H1 (cell line): ENCODE measurements around the gene CCDC88A. TPM values are rescaled to one million over a fixed set of nuclear protein-coding genes. Genes with fewer than 3 reads are reported as not detected.

Experiments used
- CTCF ChIA-PET: fragments of 300-600 bp; sonication (Branson Sonifier 250); formaldehyde crosslinking; loops from one replicate; lab custom pipeline; 2021; ENCODE audit not compliant: partially characterized antibody; lab: Charles Lee
- POLR2A ChIA-PET: fragments of 300-600 bp; sonication (Branson Sonifier 250); formaldehyde crosslinking; loops from one replicate; lab custom pipeline; 2021; ENCODE audit warnings: inconsistent platforms; ENCODE audit not compliant: partially characterized antibody; lab: Charles Lee
- DNase-seq, 2 experiments: peaks; one replicate each; pipeline versions ENCODE4 v3.0.0 to v3.0.0-alpha.2; 2010 to 2022; ENCODE audit warnings: low spot score in 2 of 2, low read depth in 1 of 2, mixed read lengths in 1 of 2
- FAIRE-seq: peaks from 2 replicates; lab custom pipeline; 2011; peaks lifted over from hg19 to GRCh38; lab: Jason Lieb, UNC
- H2AFZ ChIP-seq: 2 replicates; pipeline ENCODE4 v1.8.1; 2012; ENCODE audit warnings: low read length, inconsistent platforms
- H2AK5ac ChIP-seq: 2 replicates; pipeline ENCODE4 v1.6.1; 2013; ENCODE audit warnings: low read depth, low read length
- H2BK120ac ChIP-seq: replicated peaks from 2 replicates; pipeline ENCODE3; 2013; ENCODE audit warnings: low read depth, low read length, inconsistent platforms
- H2BK12ac ChIP-seq: 2 replicates; pipeline ENCODE4 v1.6.1; 2013; ENCODE audit warnings: low read depth, low read length
- H2BK15ac ChIP-seq: 2 replicates; pipeline ENCODE4 v1.6.1; 2013; ENCODE audit warnings: low read length
- H2BK20ac ChIP-seq: 2 replicates; pipeline ENCODE4 v1.6.1; 2013; ENCODE audit warnings: low read length
- H2BK5ac ChIP-seq: 2 replicates; pipeline ENCODE4 v1.6.1; 2013; ENCODE audit warnings: low read depth, low read length
- H3K14ac ChIP-seq: 2 replicates; pipeline ENCODE4 v1.6.1; 2013; ENCODE audit warnings: inconsistent platforms; ENCODE audit not compliant: insufficient read length
- H3K18ac ChIP-seq: 2 replicates; pipeline ENCODE4 v1.6.1; 2013; ENCODE audit warnings: low read length; ENCODE audit errors: extremely low read depth
- H3K23ac ChIP-seq: 2 replicates; pipeline ENCODE4 v1.6.1; 2013; ENCODE audit warnings: inconsistent platforms; ENCODE audit not compliant: insufficient read length
- H3K23me2 ChIP-seq: 2 replicates; pipeline ENCODE4 v1.6.1; 2013; ENCODE audit warnings: low read depth, low read length
- H3K27ac ChIP-seq: 2 replicates; pipeline ENCODE4 v1.6.1; 2011; ENCODE audit warnings: low read depth, low read length, inconsistent platforms
- H3K27me3 ChIP-seq, 4 experiments: replicated peaks in 1 of 4; 1 replicate in 1 of 4; 2 replicates in 3 of 4; pipeline versions ENCODE4 v1.6.1 to v1.8.1; 2011 to 2013; ENCODE audit warnings: low read length in 3 of 4, mild to moderate bottlenecking in 3 of 4, inconsistent platforms in 2 of 4, mixed read lengths in 2 of 4, moderate library complexity in 1 of 4; ENCODE audit not compliant: control insufficient read depth in 3 of 4, insufficient read depth in 3 of 4; ENCODE audit errors: extremely low read depth in 1 of 4
- H3K36me3 ChIP-seq, 4 experiments: 2 replicates each; pipeline versions ENCODE4 v1.6.1 to v1.8.1; 2011 to 2013; ENCODE audit warnings: mild to moderate bottlenecking in 4 of 4, low read length in 3 of 4, moderate library complexity in 2 of 4, control low read depth in 1 of 4, inconsistent platforms in 1 of 4; ENCODE audit not compliant: insufficient read depth in 4 of 4, control insufficient read depth in 2 of 4
- H3K4ac ChIP-seq: replicated peaks from 2 replicates; pipeline ENCODE3; 2013; ENCODE audit warnings: low read length, low read depth, mixed read lengths, inconsistent platforms; ENCODE audit not compliant: insufficient read length
- H3K4me1 ChIP-seq, 4 experiments: replicated peaks in 1 of 4; 1 replicate in 1 of 4; 2 replicates in 3 of 4; pipeline versions ENCODE4 v1.6.1 to v1.8.1; 2011 to 2013; ENCODE audit warnings: low read length in 3 of 4, inconsistent platforms in 2 of 4, mixed read lengths in 1 of 4; ENCODE audit not compliant: insufficient read depth in 4 of 4, control insufficient read depth in 3 of 4
- H3K4me2 ChIP-seq, 2 experiments: 2 replicates each; pipeline versions ENCODE4 v1.6.1 to v1.8.1; 2011 to 2013; ENCODE audit warnings: low read depth in 2 of 2, low read length in 2 of 2, control low read depth in 1 of 2, inconsistent platforms in 1 of 2, mild to moderate bottlenecking in 1 of 2; ENCODE audit not compliant: insufficient read depth in 1 of 2
- H3K4me3 ChIP-seq, 4 experiments: fragments of 200-600, 300-600 bp in 1 of 4; sonication (generic), shearing (Covaris generic), sonication (Bioruptor Twin) in 1 of 4; 2 replicates each; pipeline versions ENCODE4 v1.5.1 to v1.8.1; 2011 to 2016; ENCODE audit warnings: low read length in 4 of 4, low read depth in 3 of 4, control low read depth in 2 of 4, inconsistent platforms in 2 of 4, mild to moderate bottlenecking in 2 of 4, mixed read lengths in 1 of 4, moderate library complexity in 1 of 4; ENCODE audit not compliant: insufficient read depth in 2 of 4; ENCODE audit errors: extremely low read depth in 1 of 4
- H3K56ac ChIP-seq: replicated peaks from 2 replicates; pipeline ENCODE3; 2013; ENCODE audit warnings: low read depth, mild to moderate bottlenecking, mixed read lengths, low read length, inconsistent platforms; ENCODE audit not compliant: insufficient read length
- H3K79me1 ChIP-seq: 2 replicates; pipeline ENCODE4 v1.6.1; 2013; ENCODE audit warnings: low read depth, low read length, control low read depth
- H3K79me2 ChIP-seq, 2 experiments: 2 replicates each; pipeline versions ENCODE4 v1.6.1 to v1.8.1; 2012 to 2013; ENCODE audit warnings: low read length in 2 of 2, mild to moderate bottlenecking in 2 of 2, inconsistent platforms in 1 of 2; ENCODE audit not compliant: insufficient read depth in 2 of 2, control insufficient read depth in 1 of 2
- H3K9ac ChIP-seq, 4 experiments: replicated peaks in 1 of 4; 1 replicate in 1 of 4; 2 replicates in 3 of 4; pipeline versions ENCODE4 v1.6.1 to v1.8.1; 2011 to 2013; ENCODE audit warnings: low read depth in 3 of 4, low read length in 3 of 4, control low read depth in 2 of 4, mild to moderate bottlenecking in 2 of 4, moderate library complexity in 2 of 4, inconsistent platforms in 1 of 4; ENCODE audit errors: extremely low read depth in 1 of 4
- H3K9me3 ChIP-seq, 2 experiments: 2 replicates each; pipeline versions ENCODE4 v1.6.1 to v1.8.1; 2012 to 2013; ENCODE audit warnings: mild to moderate bottlenecking in 2 of 2, moderate library complexity in 2 of 2, control low read depth in 1 of 2, inconsistent platforms in 1 of 2, low read depth in 1 of 2, low read length in 1 of 2, mixed read lengths in 1 of 2; ENCODE audit not compliant: insufficient read depth in 2 of 2
- H4K20me1 ChIP-seq, 2 experiments: replicated peaks in 1 of 2; 2 replicates each; pipeline versions ENCODE3 to v1.8.1; 2011 to 2013; ENCODE audit warnings: inconsistent platforms in 2 of 2, low read length in 2 of 2, mild to moderate bottlenecking in 1 of 2; ENCODE audit not compliant: insufficient read depth in 2 of 2, control insufficient read depth in 1 of 2
- H4K5ac ChIP-seq: 2 replicates; pipeline ENCODE4 v1.6.1; 2013; ENCODE audit warnings: low read length, low read depth, mixed read lengths, inconsistent platforms; ENCODE audit not compliant: insufficient read length
- H4K8ac ChIP-seq: 2 replicates; pipeline ENCODE4 v1.8.0; 2013; ENCODE audit warnings: mild to moderate bottlenecking, moderate library complexity, low read length, inconsistent platforms; ENCODE audit not compliant: insufficient read depth; ENCODE audit errors: extremely low read depth
- H4K91ac ChIP-seq: replicated peaks from 2 replicates; pipeline ENCODE3; 2013; ENCODE audit warnings: low read length, mixed read lengths, inconsistent platforms; ENCODE audit not compliant: insufficient read length
- CBX5 ChIP-seq: fragments of 300-800, 300-1000 bp; sonication (generic); IDR thresholded peaks from 2 replicates; pipeline ENCODE4 v1.7.1; 2016; ENCODE audit warnings: antibody characterized with exemption, low read length, low read depth
- EZH2 ChIP-seq: fragments of 200-600 bp; sonication (generic); IDR thresholded peaks from 2 replicates; pipeline ENCODE4 v1.7.1; 2012; ENCODE audit warnings: low read depth, mild to moderate bottlenecking, moderate library complexity, low read length, inconsistent platforms; ENCODE audit not compliant: severe bottlenecking
- WGBS, 2 experiments: shearing (Covaris generic) in 1 of 2; methylation state at CpG; one replicate each; pipeline versions ENCODE4 v1.1.6 to v1.1.7; 2013 to 2015; ENCODE audit warnings: low lambda C conversion rate in 2 of 2, mixed read lengths in 2 of 2, inconsistent platforms in 1 of 2, low coverage in 1 of 2, missing lambda C conversion rate in 1 of 2; ENCODE audit not compliant: insufficient replicate concordance in 2 of 2, insufficient coverage in 1 of 2, insufficient read length in 1 of 2; ENCODE audit errors: extremely low coverage in 1 of 2, missing lambda C conversion rate in 1 of 2; 5-methylcytosine and 5-hydroxymethylcytosine counted together
- polyA plus RNA-seq, 7 experiments: library from polyadenylated mRNA; depleted of rRNA in 3 of 7; stranded (reverse) in 5 of 7; unstranded in 2 of 7; fragments of >200 nt in 5 of 7; fragments of 200-250 nt in 2 of 7; gene quantifications; 1 replicate in 5 of 7; 2 replicates in 1 of 7; 4 replicates in 1 of 7; pipeline versions ENCODE4 v1.2.1 to v1.2.3, GENCODE V29; 2011 to 2013; ENCODE audit warnings: missing spikeins in 2 of 7, mixed read lengths in 2 of 7
- total RNA-seq: library from RNA; stranded (reverse); fragmentation: NEBNext Ultra II Directional; extraction: Animal tissue kit (Norgen Biotek cat#: 25700); gene quantifications from 2 replicates; pipeline ENCODE4 v1.2.1, GENCODE V29; 2021

Gene CCDC88A
- total and polyA plus RNA-seq, 2 of the 8 experiments (the other 6 are each of a cell fraction or from before 2014, with no cell fraction given) = 27.0 to 98.0 TPM

GRCh38 chr2:55418072-55418471 lies 1.6 kb downstream of the CCDC88A start:
- H3K27ac ChIP-seq = no peak overlapping the region
- POLR2A ChIA-PET = no interaction called here
- no peak for TF ChIP-seq EZH2
- TF ChIP-seq CBX5 = no peak
- TF ChIP-seq, all 59 proteins: peak for 0
- no peak overlapping the region for H3K4ac ChIP-seq
- H2BK20ac ChIP-seq = no peak overlapping the region
- CTCF ChIA-PET = no interaction called here
- H3K4me3 ChIP-seq = peak overlapping the region; percentile 79 to 89 (median 81)
- no peaks in the 10 kb centered on the region for H3K9me3 ChIP-seq
- H3K4me2 ChIP-seq = peak overlapping the region; percentile 68 to 99
- H2BK120ac ChIP-seq = no peak overlapping the region
- H3K56ac ChIP-seq = no peak overlapping the region
- H2BK12ac ChIP-seq = no peak overlapping the region
- no peak overlapping the region for H3K14ac ChIP-seq
- no peak for FAIRE-seq
- no peak overlapping the region for H2AK5ac ChIP-seq
- H3K4me1 ChIP-seq = no peaks in the 10 kb centered on the region
- H3K79me1 ChIP-seq = peaks cover 3% of the 10 kb centered on the region; the same call in 1 of the 2 replicates
- no peak overlapping the region for H3K23ac ChIP-seq
- no peak overlapping the region for H2AFZ ChIP-seq
- H3K79me2 ChIP-seq = peaks cover 0 to 54% of the 10 kb centered on the region in 2 experiments; a peak in 3 of 4 replicates
- no peak overlapping the region for H2BK15ac ChIP-seq
- 40% methylated on average over 2 of the region's 2 CpGs; no CpG with 5 or more reads in 1 of the 2 experiments for WGBS, 2 experiments
- no peak for DNase-seq
- no peak overlapping the region for H2BK5ac ChIP-seq
- no peak overlapping the region for H3K9ac ChIP-seq
- no peak overlapping the region for H4K91ac ChIP-seq
- peaks cover 0 to 8% (median 0%) of the 10 kb centered on the region in 4 experiments; a peak in 2 of 8 replicates for H3K36me3 ChIP-seq
- no peak overlapping the region for H4K5ac ChIP-seq
- no peaks in the 10 kb centered on the region for H4K20me1 ChIP-seq
- no peak overlapping the region for H4K8ac ChIP-seq
- H3K23me2 ChIP-seq = peaks cover 10% of the 10 kb centered on the region
- H3K18ac ChIP-seq = no peak overlapping the region
- no peaks in the 10 kb centered on the region for H3K27me3 ChIP-seq
